Tibial artery (tissue), 4 donors: ENCODE data around the gene SCARF1.

Source experiments
- DNase-seq, 2 donors: peaks; one replicate each; pipeline ENCODE4 v3.0.0-alpha.2; 2019
- H3K27ac ChIP-seq, 2 donors: fragments of 200-600 bp; sonication (generic) in 1 of 2; 1 replicate in 1 of 2; 2 replicates in 1 of 2; pipeline ENCODE4 v1.5.1; 2018 to 2019; ENCODE audit warnings: mild to moderate bottlenecking in 1 of 2
- H3K27me3 ChIP-seq, 2 donors: fragments of 200-600 bp; sonication (generic) in 1 of 2; one replicate each; pipeline versions ENCODE4 v1.5.1 to v1.6.0; 2016 to 2019
- H3K36me3 ChIP-seq, 3 donors: fragments of 200-600 bp; sonication (generic) in 2 of 3; one replicate each; pipeline ENCODE4 v1.5.1; 2016 to 2019; ENCODE audit warnings: mild to moderate bottlenecking in 2 of 3
- H3K4me1 ChIP-seq, 4 donors: fragments of 200-600 bp; sonication (generic) in 2 of 4; 1 replicate in 3 of 4; 2 replicates in 1 of 4; pipeline ENCODE4 v1.5.1; 2016 to 2019
- H3K4me3 ChIP-seq, 2 donors: fragments of 200-600 bp; sonication (generic) in 1 of 2; 1 replicate in 1 of 2; 2 replicates in 1 of 2; pipeline ENCODE4 v1.5.1; 2018 to 2019; ENCODE audit warnings: mild to moderate bottlenecking in 2 of 2
- H3K9me3 ChIP-seq, 3 donors: fragments of 200-600 bp; sonication (generic) in 1 of 3; one replicate each; pipeline ENCODE4 v1.5.1; 2016 to 2019
- CTCF ChIP-seq, 2 experiments: fragments of 200-600 bp in 1 of 2; fragments of 450-650 bp in 1 of 2; IDR thresholded peaks; one replicate each; pipeline ENCODE4 v1.5.1; 2017 to 2019; ENCODE audit warnings: antibody characterized with exemption in 2 of 2, mild to moderate bottlenecking in 1 of 2, moderate library complexity in 1 of 2
- intact Hi-C: fragments of 100-400 bp; cut with DNase I; formaldehyde crosslinking; loops from one replicate; pipeline ENCODE4 v1.15.0; 2023; ENCODE audit warnings: low total_unique reads

Gene SCARF1

DNA sequence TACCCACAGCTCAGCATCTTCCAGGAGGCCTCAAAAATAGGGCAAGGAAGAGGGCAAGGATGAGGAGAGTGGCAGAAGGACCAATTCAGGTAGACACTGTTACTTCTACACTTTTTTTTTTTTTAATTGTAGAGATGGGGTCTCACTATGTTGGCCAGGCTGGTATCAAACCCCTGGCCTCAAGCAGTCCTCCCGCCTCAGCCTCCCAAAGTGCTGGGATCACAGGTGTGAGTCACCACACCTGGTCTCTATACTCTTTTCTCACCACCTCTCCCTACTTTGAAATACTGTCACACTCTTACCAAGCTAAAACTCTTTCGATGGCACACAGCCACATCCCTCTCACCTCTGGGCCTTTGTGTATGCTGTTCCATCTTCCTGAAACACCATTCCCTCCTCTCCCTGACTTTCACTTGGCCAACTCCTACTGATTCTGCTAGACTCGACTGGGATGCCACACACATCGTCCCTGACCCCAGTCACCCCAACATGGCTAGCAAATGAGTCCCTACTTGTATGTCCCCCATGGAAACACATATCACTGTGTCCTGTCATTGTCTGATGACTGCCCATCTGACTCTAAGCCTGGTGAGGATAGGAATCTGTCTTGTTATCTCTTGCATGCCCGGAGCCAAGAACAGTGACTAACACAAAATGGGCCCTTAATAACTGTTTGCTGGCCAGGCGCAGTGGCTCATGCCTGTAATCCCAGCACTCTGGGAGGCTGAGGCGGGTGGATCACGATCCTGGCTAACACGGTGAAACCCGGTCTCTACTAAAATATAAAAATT, 9.7 kb downstream of the SCARF1 start:
- Histone ChIP-seq H3K27me3 (no peaks in the 10 kb centered on the region), H3K36me3 (peaks cover 0 to 7% (median 0%) of the 10 kb centered on the region in 3 donors), H3K4me3 (no peak overlapping the region), H3K9me3 (no peaks in the 10 kb centered on the region), H3K4me1 (peaks cover 0 to 4% (median 0%) of the 10 kb centered on the region in 4 donors), H3K27ac (no peak overlapping the region)
- TF ChIP-seq CTCF (IDR thresholded peaks at IDR 0.05) = no peak
- intact Hi-C loops = no loop called here
- no peak for DNase-seq

DNA sequence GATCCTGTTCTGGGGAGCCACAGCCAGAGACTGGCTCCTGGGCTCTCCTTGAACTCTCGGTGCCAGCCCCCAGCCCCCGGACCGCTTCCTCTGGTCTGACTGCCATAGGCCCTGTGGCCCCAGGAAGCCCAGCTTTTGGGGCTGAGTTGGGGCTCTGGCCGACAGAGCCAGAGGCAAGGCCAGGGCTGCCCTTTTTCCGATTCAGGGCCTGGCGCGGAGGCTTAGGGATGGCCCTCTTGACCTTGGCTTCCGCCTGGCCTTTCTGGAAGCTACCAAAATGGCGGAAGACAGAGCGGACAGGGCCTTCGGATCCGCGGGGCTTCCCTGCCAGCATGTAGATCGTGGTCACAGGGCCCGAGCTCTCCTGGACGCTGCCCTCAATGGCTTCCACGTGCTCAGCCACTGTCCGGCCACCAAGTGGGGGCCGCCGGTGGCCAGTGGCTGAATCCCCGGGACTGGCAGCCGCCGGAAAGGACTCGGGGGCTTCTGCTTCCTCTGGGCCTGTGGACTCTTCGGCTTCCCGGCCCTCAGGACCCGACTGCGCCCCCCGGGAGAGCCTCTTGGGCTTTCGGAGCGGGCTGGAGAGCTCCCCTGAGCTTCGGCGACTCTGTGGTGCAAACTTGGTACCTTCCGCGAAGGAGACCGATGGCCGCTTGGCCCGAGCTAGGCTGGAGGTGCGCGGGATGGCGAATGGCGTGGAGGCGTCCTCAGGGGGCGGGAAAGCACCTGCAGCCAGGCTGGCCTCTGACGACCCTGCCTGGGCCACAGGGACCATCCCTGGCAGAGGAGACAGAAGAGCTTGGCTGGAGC, 10.5 kb downstream of the SCARF1 start:
- H3K36me3 ChIP-seq = peaks cover 0 to 7% (median 0%) of the 10 kb centered on the region in 3 donors

GRCh38 chr17:1630662-1631061, 14.9 kb downstream of the SCARF1 start:
- no peak overlapping the region for H3K27ac ChIP-seq
- H3K4me1 ChIP-seq = peaks cover 0 to 31% (median 24%) of the 10 kb centered on the region in 4 donors
- no peak for TF ChIP-seq CTCF (IDR thresholded peaks at IDR 0.05)
- no peaks in the 10 kb centered on the region for H3K27me3 ChIP-seq
- no peak overlapping the region for H3K4me3 ChIP-seq
- no peaks in the 10 kb centered on the region for H3K9me3 ChIP-seq
- H3K36me3 ChIP-seq = peaks cover 0 to 7% (median 0%) of the 10 kb centered on the region in 3 donors
- intact Hi-C loops = no loop called here
- no peak for DNase-seq

More for the DNA sequence above, 10.5 kb downstream of the SCARF1 start:
- no peak overlapping the region for H3K27ac ChIP-seq
- no peaks in the 10 kb centered on the region for H3K27me3 ChIP-seq
- intact Hi-C loops = no loop called here
- no peak for TF ChIP-seq CTCF (IDR thresholded peaks at IDR 0.05)
- H3K4me1 ChIP-seq = peaks cover 0 to 5% (median under 1%) of the 10 kb centered on the region in 4 donors
- H3K4me3 ChIP-seq = no peak overlapping the region
- no peak for DNase-seq
- H3K9me3 ChIP-seq = no peaks in the 10 kb centered on the region

GRCh38 chr17:1629504-1630310, 15.8 kb downstream of the SCARF1 start:
- Histone ChIP-seq H3K36me3 (no peaks in the 10 kb centered on the region), H3K27me3 (no peaks in the 10 kb centered on the region), H3K4me3 (peak overlapping the region; percentile 64 to 79), H3K27ac (peak overlapping the region; percentile 85 to 87), H3K9me3 (no peaks in the 10 kb centered on the region), H3K4me1 (peaks cover 0 to 31% (median 24%) of the 10 kb centered on the region in 4 donors)
- DNase-seq = peak; percentile 45 to 83
- TF ChIP-seq CTCF (IDR thresholded peaks at IDR 0.05) = peak; percentile 44 to 50
- intact Hi-C loops = loop anchor here (2.0 kb wide), 1 partner anchor 55 kb away; no protein-coding TSS in a partner anchor

- peak overlapping the region; percentile 85 to 87 for H3K27ac ChIP-seq
- H3K27me3 ChIP-seq = no peaks in the 10 kb centered on the region
- intact Hi-C loops = loop anchor here (2.0 kb wide), 1 partner anchor 54 kb away; no protein-coding TSS in a partner anchor
- TF ChIP-seq CTCF (IDR thresholded peaks at IDR 0.05) = peak; percentile 36 to 49
- H3K4me1 ChIP-seq = peaks cover 0 to 31% (median 24%) of the 10 kb centered on the region in 4 donors
- no peaks in the 10 kb centered on the region for H3K9me3 ChIP-seq
- peak overlapping the region; percentile 64 to 79 for H3K4me3 ChIP-seq
- DNase-seq = peak; percentile 96 to 97
- no peaks in the 10 kb centered on the region for H3K36me3 ChIP-seq
Measured at GRCh38 chr17:1628856-1629503, 16.6 kb downstream of the SCARF1 start.
